Keratinocyte (primary cell): ENCODE results near the gene ARPC5L. TPM values are rescaled to one million over a fixed set of nuclear protein-coding genes. Genes with fewer than 3 reads are reported as not detected.

ENCODE experiments used
- DNase-seq: peaks from one replicate; pipeline ENCODE4 v3.0.0-alpha.2; 2011; ENCODE audit warnings: low read depth, missing footprints, low spot score
- FAIRE-seq: peaks from 2 replicates; lab custom pipeline; 2011; peaks lifted over from hg19 to GRCh38; lab: Jason Lieb, UNC
- H2AFZ ChIP-seq: 2 replicates; pipeline ENCODE4 v1.6.0; 2012; ENCODE audit warnings: low read length, control low read depth, inconsistent platforms; ENCODE audit not compliant: control insufficient read depth
- H3K27ac ChIP-seq: 2 replicates; pipeline ENCODE4 v1.5.1; 2011; ENCODE audit warnings: low read length; ENCODE audit not compliant: control insufficient read depth, insufficient read depth
- H3K27me3 ChIP-seq: 3 replicates; pipeline ENCODE4 v1.6.0; 2011; ENCODE audit warnings: low read length; ENCODE audit not compliant: control insufficient read depth, insufficient read depth; ENCODE audit errors: extremely low read depth
- H3K36me3 ChIP-seq, 2 experiments: 2 replicates in 1 of 2; 3 replicates in 1 of 2; pipeline ENCODE4 v1.5.1; 2011; ENCODE audit warnings: low read length in 2 of 2, mild to moderate bottlenecking in 1 of 2; ENCODE audit not compliant: control insufficient read depth in 2 of 2, insufficient read depth in 2 of 2; ENCODE audit errors: extremely low read depth in 1 of 2
- H3K4me1 ChIP-seq: 3 replicates; pipeline ENCODE4 v1.5.1; 2011; ENCODE audit warnings: low read length; ENCODE audit not compliant: control insufficient read depth, insufficient read depth; ENCODE audit errors: extremely low read depth
- H3K4me2 ChIP-seq: 3 replicates; pipeline ENCODE4 v1.6.0; 2011; ENCODE audit warnings: low read depth, low read length; ENCODE audit not compliant: control insufficient read depth, insufficient read depth; ENCODE audit errors: extremely low read depth
- H3K4me3 ChIP-seq, 3 experiments: fragments of 200-600 bp in 1 of 3; sonication (generic) in 1 of 3; 2 replicates in 2 of 3; 3 replicates in 1 of 3; pipeline ENCODE4 v1.5.1; 2011 to 2016; ENCODE audit warnings: low read length in 3 of 3, mild to moderate bottlenecking in 3 of 3, control low read depth in 2 of 3, inconsistent platforms in 1 of 3, low read depth in 1 of 3, mixed read lengths in 1 of 3, mixed run types in 1 of 3, moderate library complexity in 1 of 3; ENCODE audit not compliant: control insufficient read depth in 2 of 3, insufficient read depth in 2 of 3; ENCODE audit errors: extremely low read depth in 1 of 3
- H3K79me2 ChIP-seq: 2 replicates; pipeline ENCODE4 v1.6.0; 2012; ENCODE audit warnings: low read length; ENCODE audit not compliant: control insufficient read depth, insufficient read depth
- H3K9ac ChIP-seq: 3 replicates; pipeline ENCODE4 v1.6.0; 2011; ENCODE audit warnings: low read length; ENCODE audit not compliant: control insufficient read depth, insufficient read depth; ENCODE audit errors: extremely low read depth
- H3K9me1 ChIP-seq: 3 replicates; pipeline ENCODE4 v1.6.0; 2011; ENCODE audit warnings: low read length; ENCODE audit not compliant: control insufficient read depth, insufficient read depth; ENCODE audit errors: extremely low read depth
- H3K9me3 ChIP-seq: 2 replicates; pipeline ENCODE4 v1.5.1; 2012; ENCODE audit warnings: low read depth, low read length; ENCODE audit not compliant: control insufficient read depth
- H4K20me1 ChIP-seq: 3 replicates; pipeline ENCODE4 v1.6.0; 2011; ENCODE audit warnings: low read length; ENCODE audit not compliant: control insufficient read depth, insufficient read depth; ENCODE audit errors: extremely low read depth
- CTCF ChIP-seq, 3 experiments: IDR thresholded peaks in 1 of 3; conservative IDR thresholded peaks in 1 of 3; optimal IDR thresholded peaks in 1 of 3; 2 replicates in 2 of 3; 3 replicates in 1 of 3; pipeline versions ENCODE3 to v1.5.1; 2011; ENCODE audit warnings: low read length in 3 of 3, mild to moderate bottlenecking in 3 of 3, moderate library complexity in 2 of 3, control low read depth in 1 of 3, inconsistent platforms in 1 of 3; ENCODE audit not compliant: insufficient read depth in 2 of 3; ENCODE audit errors: extremely low read depth in 1 of 3
- EZH2 ChIP-seq: IDR thresholded peaks from one replicate; pipeline ENCODE4 v1.6.1; 2012; ENCODE audit warnings: inconsistent platforms, mild to moderate bottlenecking, low read length, moderate library complexity
- dilution Hi-C: fragments of 300-500 bp; cut with MboI; formaldehyde crosslinking; loops from one replicate; pipeline ENCODE4 v1.7.0; 2020; ENCODE audit warnings: low sequenced_read_pairs; ENCODE audit not compliant: extremely low pct_ligation_motif_present
- polyA plus RNA-seq, 5 experiments: library from polyadenylated mRNA; depleted of rRNA in 3 of 5; stranded (reverse) in 3 of 5; stranded (forward) in 1 of 5; unstranded in 1 of 5; fragments of >200 nt; gene quantifications; 1 replicate in 1 of 5; 2 replicates in 3 of 5; 3 replicates in 1 of 5; pipeline versions ENCODE4 v1.2.1 to v1.2.3, GENCODE V29; 2011 to 2012; ENCODE audit warnings: missing spikeins in 2 of 5, low read depth in 1 of 5, low replicate concordance in 1 of 5

Gene ARPC5L
- polyA plus RNA-seq, 1 donor (not counting 4 experiments of a cell fraction or from before 2014, with no cell fraction given) = 102 TPM

GRCh38 chr9:124859803-124860581, 1.9 kb upstream of the ARPC5L start:
- Histone ChIP-seq H3K9me3 (no peaks in the 10 kb centered on the region), H3K27me3 (no peaks in the 10 kb centered on the region), H2AFZ (no peak overlapping the region), H3K36me3 (peaks cover 34 to 49% of the 10 kb centered on the region in 2 experiments), H3K27ac (peak overlapping the region; percentile 91), H3K4me3 (peak overlapping the region; percentile 92 to 95 (median 94)), H3K9me1 (no peaks in the 10 kb centered on the region), H4K20me1 (peaks cover 47% of the 10 kb centered on the region), H3K79me2 (peaks cover 38% of the 10 kb centered on the region), H3K4me1 (peaks cover 31% of the 10 kb centered on the region), H3K9ac (peak overlapping the region; percentile 96), H3K4me2 (peak overlapping the region; percentile 89)
- DNase-seq = no peak
- dilution Hi-C loops = no loop called here
- no peak for TF ChIP-seq CTCF (optimal IDR thresholded peaks at IDR 0.05 in 1 of 3, IDR thresholded peaks at IDR 0.05 in 1 of 3, conservative IDR thresholded peaks at IDR 0.05 in 1 of 3; ENCODE audit: extremely low read depth in 1 of 3, insufficient read depth in 2 of 3, low read length in 3 of 3)
- no peak for TF ChIP-seq EZH2
- FAIRE-seq = no peak

- dilution Hi-C loops = no loop called here
- Histone ChIP-seq H3K4me1 (peaks cover 31% of the 10 kb centered on the region), H3K36me3 (peaks cover 34 to 49% of the 10 kb centered on the region in 2 experiments)
Measured at GRCh38 chr9:124860582-124861341, 1.2 kb upstream of the ARPC5L start.

More at GRCh38 chr9:124860582-124861341, 1.2 kb upstream of the ARPC5L start:
- H3K27me3 ChIP-seq = no peaks in the 10 kb centered on the region
- FAIRE-seq (no peak), DNase-seq (no peak)
- peak overlapping the region; percentile 96 for H3K9ac ChIP-seq
- H3K9me1 ChIP-seq = no peaks in the 10 kb centered on the region
- peaks cover 38% of the 10 kb centered on the region for H3K79me2 ChIP-seq
- H4K20me1 ChIP-seq = peaks cover 45% of the 10 kb centered on the region
- H3K9me3 ChIP-seq = no peaks in the 10 kb centered on the region
- H3K27ac ChIP-seq = peak overlapping the region; percentile 91
- H2AFZ ChIP-seq = no peak overlapping the region
- peak overlapping the region; percentile 92 to 95 (median 94) for H3K4me3 ChIP-seq
- peak overlapping the region; percentile 89 for H3K4me2 ChIP-seq
- TF ChIP-seq EZH2 = no peak
- no peak for TF ChIP-seq CTCF (optimal IDR thresholded peaks at IDR 0.05 in 1 of 3, IDR thresholded peaks at IDR 0.05 in 1 of 3, conservative IDR thresholded peaks at IDR 0.05 in 1 of 3; ENCODE audit: extremely low read depth in 1 of 3, insufficient read depth in 2 of 3, low read length in 3 of 3)
